Skeletal muscle tissue (tissue), 5 donors: ENCODE results near the gene COA3. TPM values are rescaled to one million over a fixed set of nuclear protein-coding genes. Genes with fewer than 3 reads are reported as not detected.

Experiments
- H3K27ac ChIP-seq: one replicate; pipeline ENCODE4 v1.7.0; 2013; ENCODE audit warnings: mild to moderate bottlenecking, low read depth, low read length, inconsistent platforms
- H3K27me3 ChIP-seq, 3 donors: one replicate each; pipeline ENCODE4 v1.7.0; 2013; ENCODE audit warnings: low read length in 3 of 3; ENCODE audit not compliant: control insufficient read depth in 3 of 3, insufficient read depth in 3 of 3
- H3K36me3 ChIP-seq, 3 donors: one replicate each; pipeline ENCODE4 v1.7.0; 2013; ENCODE audit warnings: low read length in 3 of 3; ENCODE audit not compliant: control insufficient read depth in 3 of 3, insufficient read depth in 3 of 3
- H3K4me1 ChIP-seq, 3 donors: one replicate each; pipeline ENCODE4 v1.7.0; 2013; ENCODE audit warnings: low read length in 3 of 3, mild to moderate bottlenecking in 3 of 3; ENCODE audit not compliant: control insufficient read depth in 3 of 3, insufficient read depth in 3 of 3
- H3K4me3 ChIP-seq, 3 donors: one replicate each; pipeline ENCODE4 v1.7.0; 2013; ENCODE audit warnings: low read length in 3 of 3
- H3K9ac ChIP-seq, 3 donors: one replicate each; pipeline ENCODE4 v1.7.0; 2013; ENCODE audit warnings: low read length in 3 of 3, mild to moderate bottlenecking in 3 of 3, moderate library complexity in 2 of 3, low read depth in 1 of 3
- H3K9me3 ChIP-seq, 3 donors: one replicate each; pipeline ENCODE4 v1.7.0; 2013; ENCODE audit warnings: low read length in 3 of 3; ENCODE audit not compliant: control insufficient read depth in 3 of 3
- small RNA-seq: library from RNA; depleted of rRNA; stranded (forward); fragments of <200 nt; gene quantifications from one replicate; pipeline ENCODE3, GENCODE V24; 2014
- total RNA-seq: library from RNA; depleted of rRNA; stranded (reverse); fragments of >200 nt; gene quantifications from one replicate; pipeline ENCODE4 v1.2.3, GENCODE V29; 2014
- donor health status: Osteomylitis.

Gene COA3
- total RNA-seq, 1 donor from 2014 or later = 99.2 TPM

DNA sequence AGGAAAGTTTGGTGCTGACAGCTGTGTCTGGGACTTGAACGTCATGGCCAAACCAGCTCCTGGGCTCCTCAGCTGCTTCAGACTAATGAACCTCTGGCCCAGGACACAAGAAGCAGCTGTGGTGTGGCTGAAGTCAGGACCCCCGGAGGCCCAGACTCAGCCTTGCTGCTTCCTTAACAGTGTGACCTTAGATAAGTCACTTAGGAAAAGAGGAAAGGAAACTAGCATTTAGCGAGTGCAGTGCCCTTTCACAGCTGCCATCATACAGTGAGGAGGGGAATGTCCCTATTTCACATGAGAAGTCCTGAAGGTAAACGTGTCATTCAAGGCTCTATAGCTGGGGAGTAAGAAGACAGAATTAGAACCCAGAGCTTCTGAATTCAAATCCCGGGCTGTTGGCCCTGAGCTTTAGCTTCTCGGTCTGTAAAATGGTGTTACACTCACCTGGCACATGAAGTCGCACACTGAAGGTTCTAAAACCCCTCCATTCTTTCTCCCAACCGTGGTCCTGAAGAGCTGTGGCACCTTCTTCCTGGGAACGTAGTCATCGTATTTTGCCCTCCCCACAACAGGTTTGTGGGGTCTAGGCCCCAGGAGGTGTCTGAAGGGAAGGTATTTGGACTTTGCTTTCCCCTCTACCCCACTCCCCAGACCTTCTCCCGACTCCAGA lies 38.4 kb downstream of the COA3 start:
- Histone ChIP-seq H3K27me3 (peaks cover 9 to 28% (median 26%) of the 10 kb centered on the region in 3 donors), H3K9me3 (no peaks in the 10 kb centered on the region), H3K4me1 (peaks cover 6 to 12% (median 7%) of the 10 kb centered on the region in 3 donors), H3K27ac (no peak overlapping the region), H3K9ac (peak overlapping the region in 1 of 3 donors; percentile 74), H3K36me3 (no peaks in the 10 kb centered on the region), H3K4me3 (peak overlapping the region; percentile 17 to 63 (median 36))

DNA sequence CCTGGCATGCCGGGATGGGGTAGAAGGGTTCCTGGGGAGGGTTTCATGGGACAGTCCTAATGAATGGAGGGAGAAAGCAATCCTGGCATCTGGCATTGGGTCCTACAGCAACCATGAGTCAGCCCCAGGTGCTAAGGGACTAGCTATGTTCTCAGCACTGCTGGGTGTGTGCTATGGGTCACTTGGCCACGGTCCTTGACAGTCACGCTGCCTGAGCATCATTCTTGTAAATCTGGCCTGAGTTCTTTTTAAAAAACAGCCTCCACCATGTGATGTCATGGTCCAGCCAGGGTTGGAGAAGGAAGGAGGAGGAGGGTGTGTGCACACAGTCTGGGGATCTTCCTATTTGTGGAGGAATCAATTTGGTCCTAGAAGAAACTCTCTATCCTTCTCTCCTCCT lies 43.7 kb downstream of the COA3 start:
- H3K27ac ChIP-seq = peak overlapping the region; percentile 52
- peaks cover 0 to 2% (median under 1%) of the 10 kb centered on the region in 3 donors for H3K27me3 ChIP-seq
- H3K4me3 ChIP-seq = no peak overlapping the region
- H3K9ac ChIP-seq = no peak overlapping the region
- no peaks in the 10 kb centered on the region for H3K36me3 ChIP-seq
- peaks cover 0 to 11% (median 10%) of the 10 kb centered on the region in 3 donors for H3K4me1 ChIP-seq
- H3K9me3 ChIP-seq = no peaks in the 10 kb centered on the region

DNA sequence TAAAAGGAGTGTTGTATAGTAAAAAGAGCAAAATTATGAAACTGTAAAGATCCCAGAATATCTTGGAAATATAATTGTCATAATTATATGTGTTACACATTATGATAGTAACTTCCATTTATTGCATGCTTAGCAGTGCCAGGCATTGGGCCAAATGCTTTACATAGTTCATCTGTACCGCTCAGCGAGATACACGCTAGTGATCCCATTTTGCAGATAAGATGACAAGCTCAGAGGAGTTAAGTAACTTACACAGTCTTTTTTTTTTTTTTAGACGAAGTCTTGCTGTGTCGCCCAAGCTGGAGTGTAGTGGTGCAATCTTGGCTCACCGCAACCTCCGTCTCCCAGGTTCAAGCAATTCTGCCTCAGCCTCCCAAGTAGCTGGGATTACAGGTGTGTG lies 46.9 kb downstream of the COA3 start:
- Histone ChIP-seq H3K27me3 (no peaks in the 10 kb centered on the region), H3K27ac (no peak overlapping the region), H3K36me3 (no peaks in the 10 kb centered on the region), H3K9me3 (no peaks in the 10 kb centered on the region), H3K9ac (no peak overlapping the region), H3K4me1 (peaks cover 6 to 18% (median 17%) of the 10 kb centered on the region in 3 donors), H3K4me3 (no peak overlapping the region)

- Histone ChIP-seq H3K36me3 (no peaks in the 10 kb centered on the region), H3K27me3 (no peaks in the 10 kb centered on the region), H3K9me3 (no peaks in the 10 kb centered on the region), H3K4me3 (no peak overlapping the region), H3K27ac (peak overlapping the region; percentile 3), H3K9ac (no peak overlapping the region), H3K4me1 (peaks cover 6 to 18% (median 17%) of the 10 kb centered on the region in 3 donors)
Observed at GRCh38 chr17:42750739-42751344, 47.7 kb downstream of the COA3 start.

DNA sequence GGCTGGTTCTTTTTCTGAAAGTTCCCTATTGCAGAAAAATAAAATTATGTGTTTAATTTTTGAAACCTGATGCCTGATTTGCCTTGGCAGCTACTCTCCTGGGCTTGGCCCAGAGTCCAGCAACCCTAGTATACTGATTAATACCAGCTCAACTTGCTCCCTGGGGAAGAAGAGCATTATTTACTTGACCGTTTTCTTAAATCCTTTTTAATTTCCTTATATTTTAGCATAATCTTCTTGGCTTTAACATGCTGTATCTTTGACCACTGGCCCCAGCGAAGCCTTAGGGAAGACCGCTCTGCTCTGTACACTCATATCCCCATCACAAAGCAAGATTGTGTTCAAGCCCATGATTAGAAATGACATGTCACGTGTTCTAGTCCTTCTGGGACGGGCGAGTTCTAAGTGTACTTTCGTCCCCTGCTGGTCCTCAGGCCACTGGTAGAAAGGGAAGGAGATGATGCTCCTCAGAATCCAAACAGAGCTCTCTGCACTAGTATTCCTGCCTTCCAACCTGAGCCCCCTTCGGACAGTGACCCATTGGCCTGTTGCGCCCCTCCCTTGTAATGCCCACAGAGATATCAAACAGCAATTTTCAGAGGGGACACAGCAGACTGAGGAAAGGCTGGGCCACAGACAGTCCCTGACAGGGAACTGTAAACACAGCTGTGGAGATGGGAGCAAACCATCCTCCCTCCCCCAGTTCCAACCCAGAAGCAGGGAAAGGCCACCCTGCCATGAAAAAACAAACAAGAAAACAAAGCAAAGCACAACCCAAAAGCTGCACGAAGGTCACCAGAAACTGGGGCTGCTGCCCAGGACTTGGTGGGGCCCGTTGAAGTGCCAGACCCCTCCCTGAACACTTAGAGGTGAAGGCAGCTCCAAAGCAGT lies 49.4 kb downstream of the COA3 start:
- Histone ChIP-seq H3K27me3 (no peaks in the 10 kb centered on the region), H3K27ac (peak overlapping the region; percentile 23), H3K9me3 (no peaks in the 10 kb centered on the region), H3K36me3 (no peaks in the 10 kb centered on the region), H3K9ac (no peak overlapping the region), H3K4me1 (peaks cover 11 to 25% (median 24%) of the 10 kb centered on the region in 3 donors), H3K4me3 (no peak overlapping the region)

DNA sequence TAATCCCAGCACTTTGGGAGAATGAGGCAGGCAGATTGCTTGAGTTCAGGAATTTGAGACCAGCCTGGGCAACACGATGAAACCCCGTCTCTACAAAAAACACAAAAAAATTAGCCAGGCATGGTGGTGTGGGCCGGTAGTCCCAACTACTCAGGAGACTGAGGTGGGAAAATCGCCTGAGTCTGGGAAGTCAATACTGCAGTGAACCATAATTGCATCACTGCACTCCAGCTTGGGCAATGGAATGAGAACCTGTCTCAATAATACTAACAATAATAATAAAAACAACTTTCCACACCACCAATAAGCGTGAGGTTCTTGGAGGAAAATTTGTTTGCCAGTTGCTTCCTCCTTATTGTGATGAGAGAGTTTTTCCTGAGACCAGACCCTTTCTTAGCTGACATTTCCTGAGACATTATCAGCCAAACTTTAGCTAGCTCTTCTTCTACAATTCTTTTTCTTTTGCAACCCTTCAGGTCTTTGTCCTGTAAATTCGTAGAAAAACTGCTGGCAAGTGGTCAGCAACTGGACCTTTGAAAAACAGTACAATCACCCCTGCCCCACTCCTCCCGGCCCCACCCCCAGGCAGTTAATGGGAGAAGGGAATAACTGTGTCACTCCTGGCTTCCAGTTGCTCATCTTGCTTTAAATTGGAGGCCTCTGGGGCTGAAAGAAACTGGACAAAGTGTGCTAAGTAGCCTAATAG lies 50.1 kb downstream of the COA3 start:
- Histone ChIP-seq H3K4me3 (no peak overlapping the region), H3K4me1 (peaks cover 19 to 33% (median 32%) of the 10 kb centered on the region in 3 donors), H3K27me3 (no peaks in the 10 kb centered on the region), H3K36me3 (no peaks in the 10 kb centered on the region), H3K9me3 (no peaks in the 10 kb centered on the region), H3K27ac (peak overlapping the region; percentile 23), H3K9ac (no peak overlapping the region)

Small RNA genes lying within 50 kb of the gene (small RNA-seq; reads per million reads assigned to genes)
- gene HMGN2P15 (not detected), gene MIR6781 (not detected)

Other genes with a start within 250 kb of the COA3 start
- gene HSD17B1, start 245.8 kb downstream of the COA3 start, total RNA-seq = 1.6 TPM
- 6.3 TPM for gene COASY, start 236.6 kb downstream of the COA3 start, total RNA-seq
- gene MLX, start 231.6 kb downstream of the COA3 start, total RNA-seq = 21.9 TPM
- 2.1 TPM for gene PSMC3IP, start 221.0 kb downstream of the COA3 start, total RNA-seq
- 47.5 TPM for gene RETREG3, start 189.3 kb downstream of the COA3 start, total RNA-seq
- gene TUBG1, start 189.0 kb downstream of the COA3 start, total RNA-seq = 13.0 TPM
- gene TUBG2, start 139.4 kb downstream of the COA3 start, total RNA-seq = 1.6 TPM
- 20.4 TPM for gene PLEKHH3, start 121.7 kb downstream of the COA3 start, total RNA-seq
- gene CCR10, start 116.9 kb downstream of the COA3 start, total RNA-seq = 0.52 TPM
- gene CNTNAP1, start 116.2 kb downstream of the COA3 start, total RNA-seq = 8.9 TPM
- 13.0 TPM for gene EZH1, start 53.7 kb downstream of the COA3 start, total RNA-seq
- 16.2 TPM for gene RAMP2, start 37.5 kb downstream of the COA3 start, total RNA-seq
- gene VPS25, start 25.3 kb downstream of the COA3 start, total RNA-seq = 38.6 TPM
- gene WNK4, start 18.1 kb downstream of the COA3 start, total RNA-seq = not detected
- 1.0 TPM for gene CNTD1, start 157 bp upstream of the COA3 start, total RNA-seq
- 44.9 TPM for gene BECN1, start 25.6 kb upstream of the COA3 start, total RNA-seq
- 31.8 TPM for gene PSME3, start 34.7 kb upstream of the COA3 start, total RNA-seq
- 0.52 TPM for gene AOC2, start 45.9 kb upstream of the COA3 start, total RNA-seq
- gene AOC3, start 52.5 kb upstream of the COA3 start, total RNA-seq = 16.2 TPM
- gene G6PC1, start 102.1 kb upstream of the COA3 start, total RNA-seq = not detected
- gene AARSD1, start 165.8 kb upstream of the COA3 start, total RNA-seq = 31.8 TPM
- 28.2 TPM for gene PTGES3L, start 181.4 kb upstream of the COA3 start, total RNA-seq
- gene RUNDC1, start 181.9 kb upstream of the COA3 start, total RNA-seq = 6.8 TPM
- 1,695 TPM for gene RPL27, start 199.7 kb upstream of the COA3 start, total RNA-seq
- 11.5 TPM for gene IFI35, start 208.1 kb upstream of the COA3 start, total RNA-seq
- 40.2 TPM for gene VAT1, start 223.7 kb upstream of the COA3 start, total RNA-seq
- under 0.01 TPM for gene RND2, start 226.5 kb upstream of the COA3 start, total RNA-seq